Liver (tissue), 9 donors: ENCODE results near the gene DUSP3. TPM values are rescaled to one million over a fixed set of nuclear protein-coding genes. Genes with fewer than 3 reads are reported as not detected.

Experiments used
- DNase-seq: peaks from one replicate; pipeline ENCODE4 v3.0.0-alpha.2; 2017; ENCODE audit warnings: low spot score
- H3K27ac ChIP-seq, 2 donors: one replicate each; pipeline ENCODE4 v1.7.0; 2013; ENCODE audit warnings: inconsistent platforms in 2 of 2, low read length in 2 of 2, control low read depth in 1 of 2, low read depth in 1 of 2, mild to moderate bottlenecking in 1 of 2
- H3K27me3 ChIP-seq, 4 donors: one replicate each; pipeline versions ENCODE4 v1.6.1 to v1.7.0; 2013; ENCODE audit warnings: low read length in 3 of 4, inconsistent platforms in 1 of 4, mild to moderate bottlenecking in 1 of 4, moderate library complexity in 1 of 4; ENCODE audit not compliant: control insufficient read depth in 4 of 4, insufficient read depth in 4 of 4
- H3K36me3 ChIP-seq, 4 donors: one replicate each; pipeline versions ENCODE4 v1.6.1 to v1.7.0; 2013; ENCODE audit warnings: low read length in 3 of 4, mild to moderate bottlenecking in 3 of 4, low read depth in 1 of 4, moderate library complexity in 1 of 4; ENCODE audit not compliant: control insufficient read depth in 4 of 4, insufficient read depth in 3 of 4
- H3K4me1 ChIP-seq, 4 donors: one replicate each; pipeline versions ENCODE4 v1.6.1 to v1.7.0; 2013; ENCODE audit warnings: low read length in 3 of 4, mild to moderate bottlenecking in 3 of 4, moderate library complexity in 1 of 4; ENCODE audit not compliant: control insufficient read depth in 4 of 4, insufficient read depth in 4 of 4
- H3K4me3 ChIP-seq, 3 donors: one replicate each; pipeline versions ENCODE4 v1.6.1 to v1.7.0; 2013; ENCODE audit warnings: low read length in 3 of 3, control low read depth in 1 of 3, low read depth in 1 of 3, mild to moderate bottlenecking in 1 of 3
- H3K9ac ChIP-seq, 2 donors: one replicate each; pipeline ENCODE4 v1.7.0; 2013; ENCODE audit warnings: low read length in 2 of 2, mild to moderate bottlenecking in 2 of 2, moderate library complexity in 2 of 2, control low read depth in 1 of 2, low read depth in 1 of 2
- H3K9me3 ChIP-seq, 4 donors: one replicate each; pipeline versions ENCODE4 v1.6.1 to v1.7.0; 2013; ENCODE audit warnings: low read length in 3 of 4; ENCODE audit not compliant: control insufficient read depth in 4 of 4
- ATF3 ChIP-seq: IDR thresholded peaks from 2 replicates; pipeline ENCODE4 v1.6.1; 2016; ENCODE audit warnings: antibody characterized with exemption
- CTCF ChIP-seq: fragments of 150-350 bp; IDR thresholded peaks from 2 replicates; pipeline ENCODE4 v1.5.1; 2017; ENCODE audit warnings: improper control_type of control experiment, low read depth, low read length; ENCODE audit not compliant: missing input control
- EGR1 ChIP-seq, 2 donors: IDR thresholded peaks; 2 replicates each; pipeline ENCODE4 v1.6.1; 2016 to 2018; ENCODE audit warnings: antibody characterized with exemption in 2 of 2, low read depth in 2 of 2
- FOXA1 ChIP-seq: IDR thresholded peaks from 2 replicates; pipeline ENCODE4 v1.6.1; 2016; ENCODE audit warnings: antibody characterized with exemption
- FOXA2 ChIP-seq: IDR thresholded peaks from 2 replicates; pipeline ENCODE4 v1.6.1; 2016; ENCODE audit warnings: antibody characterized with exemption
- GABPA ChIP-seq, 2 donors: IDR thresholded peaks in 1 of 2; conservative IDR thresholded peaks in 1 of 2; 2 replicates each; pipeline ENCODE4 v1.6.1; 2016; ENCODE audit warnings: antibody characterized with exemption in 2 of 2, mild to moderate bottlenecking in 1 of 2, moderate library complexity in 1 of 2
- HNF4A ChIP-seq, 2 donors: conservative IDR thresholded peaks; 2 replicates each; pipeline ENCODE4 v1.6.1; 2016; ENCODE audit warnings: antibody characterized with exemption in 2 of 2, mild to moderate bottlenecking in 2 of 2
- HNF4G ChIP-seq: IDR thresholded peaks from 2 replicates; pipeline ENCODE4 v1.6.1; 2016; ENCODE audit warnings: antibody characterized with exemption
- JUND ChIP-seq, 2 donors: IDR thresholded peaks; 2 replicates each; pipeline ENCODE4 v1.6.1; 2016; ENCODE audit warnings: antibody characterized with exemption in 2 of 2
- MAX ChIP-seq: IDR thresholded peaks from 2 replicates; pipeline ENCODE4 v1.6.1; 2016; ENCODE audit warnings: antibody characterized with exemption
- NR2F2 ChIP-seq: IDR thresholded peaks from 2 replicates; pipeline ENCODE4 v1.6.1; 2016; ENCODE audit warnings: antibody characterized with exemption
- RAD21 ChIP-seq, 2 donors: IDR thresholded peaks; 2 replicates each; pipeline ENCODE4 v1.6.1; 2016; ENCODE audit warnings: antibody characterized with exemption in 2 of 2, mild to moderate bottlenecking in 2 of 2
- REST ChIP-seq: IDR thresholded peaks from 2 replicates; pipeline ENCODE4 v1.6.1; 2016; ENCODE audit warnings: antibody characterized with exemption, mild to moderate bottlenecking
- RXRA ChIP-seq, 2 donors: IDR thresholded peaks; 2 replicates each; pipeline ENCODE4 v1.6.1; 2017 to 2018; ENCODE audit warnings: antibody characterized with exemption in 2 of 2, mild to moderate bottlenecking in 1 of 2
- SP1 ChIP-seq: IDR thresholded peaks from 2 replicates; pipeline ENCODE4 v1.6.1; 2018; ENCODE audit warnings: antibody characterized with exemption, mild to moderate bottlenecking
- TAF1 ChIP-seq: conservative IDR thresholded peaks from 2 replicates; pipeline ENCODE4 v1.6.1; 2016; ENCODE audit warnings: antibody characterized with exemption, mild to moderate bottlenecking
- YY1 ChIP-seq: IDR thresholded peaks from 2 replicates; pipeline ENCODE4 v1.6.1; 2016; ENCODE audit warnings: antibody characterized with exemption, mild to moderate bottlenecking
- ZBTB33 ChIP-seq: IDR thresholded peaks from 2 replicates; pipeline ENCODE4 v1.6.1; 2016; ENCODE audit warnings: antibody characterized with exemption
- WGBS: extraction: QIAGEN DNeasy Blood & Tissue Kit; methylation state at CpG from one replicate; pipeline ENCODE4 v1.1.7; 2013; 5-methylcytosine and 5-hydroxymethylcytosine counted together
- polyA plus RNA-seq, 2 donors: library from polyadenylated mRNA; stranded (reverse) in 1 of 2; unstranded in 1 of 2; fragments of 200-250 nt in 1 of 2; fragments of >200 nt in 1 of 2; fragmentation: Nextera tagmentation in 1 of 2; extraction: Ambion mirVana in 1 of 2; gene quantifications; one replicate each; pipeline versions ENCODE4 v1.2.1 to v1.2.3, GENCODE V29; 2013 to 2015
- total RNA-seq, 2 donors: library from RNA; depleted of rRNA; stranded (reverse); fragments of >200 nt; gene quantifications; one replicate each; pipeline ENCODE4 v1.2.3, GENCODE V29; 2014
- donor health status: healthy.
- donor health status: healthy.
- donor health status: healthy.
- donor health status: healthy.
- donor health status: healthy.

DUSP3 gene
- total and polyA plus RNA-seq, 4 donors: 30.4 to 104 (median 60.8) TPM

- no peak for DNase-seq
- no peak for TF ChIP-seq GABPA (IDR thresholded peaks at IDR 0.05 in 1 of 2, conservative IDR thresholded peaks at IDR 0.05 in 1 of 2)
- TF ChIP-seq EGR1 (IDR thresholded peaks at IDR 0.05; ENCODE audit: low read depth in 2 of 2): no peak
- no peak for TF ChIP-seq HNF4G
- TF ChIP-seq ATF3: no peak
- TF ChIP-seq MAX: no peak
- TF ChIP-seq TAF1: no peak
- TF ChIP-seq NR2F2: no peak
- Histone ChIP-seq H3K4me3 (no peak overlapping the region), H3K36me3 (no peaks in the 10 kb centered on the region), H3K9ac (no peak overlapping the region), H3K27me3 (no peaks in the 10 kb centered on the region), H3K4me1 (no peaks in the 10 kb centered on the region), H3K27ac (no peak overlapping the region), H3K9me3 (no peaks in the 10 kb centered on the region)
- WGBS: 78% methylated on average over 1 of the region's 1 CpG
Observed at GRCh38 chr17:43789482-43789881, 10.7 kb upstream of the DUSP3 start.

- H3K4me3 ChIP-seq: no peak overlapping the region
- no peak overlapping the region for H3K27ac ChIP-seq
- H3K27me3 ChIP-seq: no peaks in the 10 kb centered on the region
- DNase-seq: no peak
- no peaks in the 10 kb centered on the region for H3K36me3 ChIP-seq
- peaks cover 0 to 2% (median 0%) of the 10 kb centered on the region in 4 donors for H3K4me1 ChIP-seq
- WGBS: 88% methylated on average over 5 of the region's 5 CpGs
- TF ChIP-seq JUND (IDR thresholded peaks at IDR 0.05) (no peak), MAX (no peak), HNF4A (conservative IDR thresholded peaks at IDR 0.05) (no peak), SP1 (no peak), CTCF (no peak), YY1 (no peak), RXRA (IDR thresholded peaks at IDR 0.05) (no peak), ATF3 (no peak), ZBTB33 (no peak), TAF1 (no peak), NR2F2 (no peak), REST (no peak), EGR1 (IDR thresholded peaks at IDR 0.05; ENCODE audit: low read depth in 2 of 2) (no peak), FOXA2 (no peak), GABPA (IDR thresholded peaks at IDR 0.05 in 1 of 2, conservative IDR thresholded peaks at IDR 0.05 in 1 of 2) (no peak), RAD21 (IDR thresholded peaks at IDR 0.05) (no peak), HNF4G (no peak), FOXA1 (no peak)
- no peaks in the 10 kb centered on the region for H3K9me3 ChIP-seq
- no peak overlapping the region for H3K9ac ChIP-seq
Observed at GRCh38 chr17:43788540-43788939, 9.8 kb upstream of the DUSP3 start.
